ENCODE data around the gene CCDC70.
"Not testable (repeated sequence)": the region's sequence is repeated elsewhere in the genome, so short reads cannot be mapped to it uniquely, and the experiment has no call there.

The CCDC70 gene

DNA sequence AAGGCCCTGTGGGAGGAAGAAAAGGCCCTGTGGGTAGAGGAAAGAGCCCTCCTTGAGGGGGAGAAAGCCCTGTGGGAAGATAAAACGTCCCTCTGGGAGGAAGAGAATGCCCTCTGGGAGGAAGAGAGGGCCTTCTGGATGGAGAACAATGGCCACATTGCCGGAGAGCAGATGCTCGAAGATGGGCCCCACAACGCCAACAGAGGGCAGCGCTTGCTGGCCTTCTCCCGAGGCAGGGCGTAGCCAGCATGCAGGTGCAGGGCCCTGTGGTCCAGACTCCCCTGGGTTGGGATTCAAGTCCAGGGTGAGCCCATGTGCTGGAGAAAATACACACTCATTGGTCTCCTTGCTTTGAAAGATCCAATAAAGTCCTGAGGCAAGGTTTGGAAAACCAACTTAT lies 4.1 kb downstream of the CCDC70 start:
- no peak for DNase-seq

DNA sequence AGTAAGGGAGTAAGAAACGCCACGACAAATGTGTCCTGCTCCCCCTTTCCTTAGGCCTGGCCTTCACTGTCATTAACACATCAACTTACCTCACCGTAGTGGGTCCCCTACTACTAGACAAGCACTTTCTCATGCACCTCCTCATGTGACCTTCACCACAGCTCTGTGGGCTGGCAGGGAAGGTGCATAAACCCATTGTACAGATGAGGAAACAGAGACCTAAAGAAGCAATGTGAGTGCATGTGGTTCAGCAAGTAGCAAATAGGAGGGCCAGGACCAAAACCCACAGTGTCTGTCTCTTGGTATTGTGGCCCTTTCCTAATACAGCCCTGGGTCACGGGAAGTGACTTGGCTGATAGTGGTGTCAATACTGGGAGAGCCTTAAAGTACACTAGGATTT lies 5.3 kb downstream of the CCDC70 start:
- no peak for DNase-seq

DNA sequence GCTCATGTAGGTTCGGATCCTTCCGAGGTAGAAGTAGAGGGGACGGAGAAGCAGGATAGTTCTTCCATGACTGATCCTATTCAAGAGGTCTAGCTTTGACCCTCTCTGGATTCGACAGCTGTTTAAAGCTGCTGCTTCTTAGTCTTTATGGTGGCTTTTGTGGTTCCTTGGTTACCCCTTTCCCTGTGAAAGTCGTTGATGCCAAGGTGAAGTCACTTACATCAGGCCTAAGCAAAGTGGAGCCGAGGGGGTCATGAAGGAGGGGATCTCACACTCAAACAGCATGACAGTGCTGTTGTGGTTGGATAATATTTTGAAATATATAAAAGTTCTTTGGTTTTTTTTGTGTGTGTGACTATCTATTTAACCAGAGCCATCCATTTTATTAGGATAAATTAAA lies 8.1 kb downstream of the CCDC70 start:
- DNase-seq, result no peak

DNA sequence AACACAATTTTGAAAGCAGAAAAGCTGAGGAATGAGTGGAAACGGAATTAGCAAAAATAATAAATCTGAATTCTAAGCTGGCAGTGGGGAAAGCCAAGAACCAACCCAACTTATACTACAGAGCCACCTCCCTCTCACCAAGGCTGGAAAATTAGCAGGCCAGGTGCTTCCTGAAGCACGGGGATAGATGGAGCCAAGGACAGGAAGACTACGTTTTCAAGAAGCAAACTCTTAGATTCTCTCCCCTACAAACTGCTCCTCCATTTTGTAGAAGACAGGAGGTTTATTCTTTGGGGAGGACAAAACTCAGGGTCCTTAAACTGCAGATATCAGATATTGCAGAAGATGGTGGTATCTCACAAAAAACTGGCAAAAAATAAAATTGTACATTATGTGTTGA lies 8.8 kb downstream of the CCDC70 start:
- DNase-seq, result no peak

DNA sequence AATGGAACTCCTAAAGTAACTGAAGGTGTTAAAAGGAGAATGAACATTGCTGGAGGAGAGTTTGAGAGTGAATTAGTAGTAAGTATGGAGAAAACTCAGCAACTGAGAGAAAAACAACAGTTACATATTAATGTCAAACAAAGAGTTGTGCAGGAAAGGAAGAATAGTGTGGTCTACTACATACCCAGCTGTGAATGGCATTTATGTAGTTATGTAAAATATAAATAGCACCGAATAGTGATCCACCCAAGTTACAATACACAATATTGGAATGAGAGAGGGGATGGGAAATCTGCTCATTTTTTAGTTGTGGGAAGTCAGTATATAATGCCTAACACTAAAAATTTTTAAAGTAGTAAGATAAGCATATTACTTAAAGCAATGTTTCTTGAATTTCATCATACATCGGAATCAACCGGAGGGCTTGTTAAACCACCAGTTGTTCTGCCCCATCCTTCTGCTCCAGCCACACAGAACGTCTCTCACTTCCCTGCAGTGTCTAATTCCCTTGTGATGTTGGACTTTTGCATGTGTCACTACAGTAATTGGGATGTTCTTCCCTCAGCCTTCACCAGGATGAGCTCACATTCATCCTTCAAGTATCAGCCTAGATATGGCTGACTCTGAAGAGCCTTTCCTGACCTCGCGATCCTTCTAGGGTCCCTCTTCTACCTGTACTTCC lies 11.5 kb downstream of the CCDC70 start:
- no peak for DNase-seq

DNA sequence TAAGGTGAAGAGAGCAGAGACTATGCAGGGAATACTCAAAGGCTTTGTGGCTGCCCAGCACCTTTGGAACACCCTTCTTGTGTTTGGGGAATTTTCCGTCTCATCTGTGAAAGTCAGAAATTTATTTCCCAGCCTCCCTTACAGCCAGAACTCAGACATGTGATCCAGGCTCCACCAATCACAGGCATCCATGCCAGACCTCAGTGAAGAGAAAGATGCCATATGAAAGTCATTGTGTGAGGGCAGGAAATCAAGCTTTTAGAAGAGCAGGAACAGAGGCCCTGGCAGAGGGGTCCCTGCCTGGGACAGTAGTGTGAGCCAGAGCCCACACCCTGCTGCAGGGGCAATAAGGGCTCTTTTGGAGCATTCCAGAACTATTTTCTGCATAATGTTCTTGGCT lies 12.1 kb downstream of the CCDC70 start:
- DNase-seq, result no peak

DNA sequence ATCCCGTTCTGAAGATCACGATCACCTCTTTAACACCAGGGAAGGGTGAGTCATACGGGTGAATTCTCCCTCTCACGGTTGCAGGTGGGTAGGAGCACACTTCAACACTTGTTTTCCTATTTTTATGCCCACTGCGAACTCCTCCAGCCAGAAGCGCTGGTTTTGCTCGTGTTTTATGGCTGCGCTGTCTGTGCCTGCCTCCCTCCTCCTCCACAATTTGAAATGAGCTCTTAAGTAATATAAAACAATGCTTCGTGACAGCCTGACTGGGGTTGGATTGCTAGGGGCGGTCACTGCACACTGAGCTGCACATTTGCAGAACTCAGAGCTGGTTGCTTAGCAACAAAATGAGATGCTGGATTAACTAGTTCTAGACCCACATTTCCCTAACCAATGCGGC lies 12.9 kb downstream of the CCDC70 start:
- DNase-seq, result no peak

DNA sequence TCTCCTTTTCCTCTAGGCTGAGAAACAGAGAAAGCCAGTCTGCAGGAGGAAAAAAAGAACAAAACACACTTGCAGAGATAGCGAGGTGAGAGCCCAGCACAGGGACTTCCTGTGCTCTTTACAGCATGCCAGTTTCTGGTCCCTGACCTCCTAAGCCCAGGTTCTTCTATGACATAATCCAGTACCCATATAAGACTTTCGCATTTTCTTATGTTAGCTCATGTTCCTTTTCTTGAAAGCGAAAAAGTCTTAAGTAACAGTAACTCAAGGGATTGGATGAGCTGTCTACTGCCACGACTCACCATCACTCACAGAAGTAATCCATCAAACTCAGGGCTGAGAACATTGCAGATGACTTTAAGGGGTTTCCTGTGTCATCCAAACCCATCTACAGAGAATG lies 17.4 kb downstream of the CCDC70 start:
- DNase-seq, result no peak

DNA sequence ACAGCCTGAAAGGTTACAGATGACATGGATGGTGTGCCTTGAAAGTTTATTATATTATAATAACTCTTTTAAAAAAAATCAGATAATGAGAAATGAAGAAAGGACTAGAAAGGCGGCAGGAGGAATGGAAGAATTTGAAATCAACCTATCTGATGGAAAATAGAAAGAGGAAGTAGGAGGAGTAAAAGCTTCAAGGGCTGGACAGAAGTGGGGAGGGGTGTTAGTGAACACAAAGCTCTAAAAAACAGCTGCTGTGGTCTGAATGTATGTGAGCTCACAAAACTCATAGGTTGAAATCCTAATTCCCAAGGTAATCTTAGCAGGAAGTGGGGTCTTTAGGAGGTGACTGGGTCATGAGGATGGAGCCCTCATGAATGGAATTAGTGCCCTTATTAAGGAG lies 19.5 kb downstream of the CCDC70 start:
- DNase-seq, result no peak

DNA sequence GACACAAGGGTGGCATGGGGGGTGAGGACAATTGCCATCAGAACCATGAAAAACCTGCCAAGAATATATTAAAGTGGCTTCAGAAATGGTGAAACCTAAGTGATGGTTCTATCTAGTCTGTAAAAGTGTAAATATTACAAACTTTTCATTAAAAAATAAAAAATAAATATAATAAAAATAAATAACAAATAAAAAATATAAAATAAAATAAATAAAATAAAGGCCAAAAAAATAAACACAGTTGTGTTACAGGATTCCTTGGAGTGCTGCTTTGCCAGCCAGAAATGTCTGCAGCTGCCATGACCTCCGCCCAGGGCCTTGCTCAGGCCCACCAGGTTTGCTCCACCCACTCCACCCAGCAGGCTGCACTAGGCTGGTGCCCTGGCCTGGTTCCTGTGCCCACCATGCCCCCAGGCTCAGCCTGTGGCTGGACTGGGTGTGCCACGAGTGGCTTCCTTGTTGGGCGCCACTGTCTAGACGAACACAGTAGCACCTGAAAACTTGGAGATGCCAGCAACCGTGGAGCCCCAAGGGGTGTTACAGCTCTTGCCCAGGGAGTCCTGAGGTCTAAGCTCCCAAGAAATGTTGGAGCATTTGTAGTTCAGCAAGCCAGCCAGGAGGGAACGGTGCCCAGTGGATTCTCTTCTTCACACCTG lies 20.9 kb downstream of the CCDC70 start:
- DNase-seq, result no peak

DNA sequence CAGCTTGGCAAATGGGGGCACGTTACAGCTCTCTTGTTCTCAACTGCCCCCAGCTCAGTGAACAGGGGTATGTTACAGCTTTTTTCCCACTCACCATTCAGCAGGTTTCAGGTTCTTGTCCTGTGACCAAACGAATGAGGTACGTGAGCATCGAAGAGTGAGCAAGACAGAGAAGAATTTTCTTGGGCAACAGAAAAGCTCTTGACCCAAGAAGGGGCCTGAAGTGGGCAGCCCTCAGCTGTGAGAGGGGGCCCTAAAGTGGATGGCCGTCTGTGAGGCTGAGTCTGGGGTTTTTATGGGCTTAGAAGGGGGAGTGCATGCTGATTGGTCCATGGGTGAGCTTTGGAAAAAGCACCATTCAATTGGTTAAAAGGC lies 21.4 kb downstream of the CCDC70 start:
- DNase-seq, result no peak

DNA sequence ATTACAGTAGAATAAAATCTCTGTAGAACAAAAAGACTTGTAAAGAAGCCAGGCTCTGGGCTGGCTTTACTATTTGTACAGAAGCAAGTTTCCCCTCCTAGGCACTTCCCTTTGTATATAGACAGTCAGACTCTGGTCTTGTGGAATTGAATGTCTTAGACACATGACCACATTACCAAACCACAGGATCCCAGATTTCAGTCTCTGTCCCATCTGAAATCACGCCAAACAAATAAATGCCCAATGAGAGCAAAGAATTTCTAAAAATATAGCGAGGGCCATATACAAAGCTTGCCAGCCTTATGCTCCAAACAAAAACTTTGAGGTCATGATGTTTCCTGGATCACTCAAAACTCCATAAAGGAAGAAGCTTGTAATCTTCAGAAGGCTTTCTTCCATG lies 23.9 kb downstream of the CCDC70 start:
- no peak for DNase-seq

DNA sequence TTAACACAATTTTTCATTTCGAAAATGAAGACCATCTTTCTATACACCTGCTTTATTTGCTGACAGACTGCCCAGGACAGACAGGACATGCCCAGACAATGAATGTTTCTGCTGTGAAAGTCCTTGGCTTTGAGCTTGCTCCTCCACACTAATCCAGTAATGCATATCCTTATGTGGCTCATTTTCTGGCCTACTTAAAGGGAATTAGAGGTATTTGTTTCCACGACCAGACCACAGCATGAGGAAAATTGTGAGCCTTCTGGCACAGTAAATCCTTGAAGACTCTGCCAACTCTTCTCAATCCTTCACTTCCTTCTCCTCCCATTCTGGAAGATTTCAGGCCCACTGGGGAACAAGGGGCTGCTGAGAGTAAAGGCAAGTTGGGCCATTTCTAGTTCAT lies 25.7 kb downstream of the CCDC70 start:
- no peak for DNase-seq

DNA sequence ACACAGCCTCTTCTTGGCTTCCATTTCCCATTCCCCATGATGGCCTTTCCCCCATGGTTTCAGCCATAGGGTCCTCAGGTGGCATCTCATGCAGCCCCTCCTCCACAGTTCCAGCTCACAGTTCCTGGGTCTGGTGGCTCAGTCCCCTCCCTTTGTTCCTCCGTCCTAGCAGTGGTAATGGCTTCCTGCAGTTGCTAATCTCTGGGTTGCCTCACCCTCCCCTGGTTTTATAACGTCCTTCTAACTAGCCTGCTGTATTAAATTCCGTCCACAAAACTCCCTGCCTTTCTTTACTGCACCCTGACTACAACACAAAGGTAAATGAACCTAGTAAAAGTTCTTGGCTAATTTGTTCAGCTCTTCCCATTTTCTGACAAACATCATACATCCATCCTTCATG lies 30.9 kb downstream of the CCDC70 start:
- no peak for DNase-seq

DNA sequence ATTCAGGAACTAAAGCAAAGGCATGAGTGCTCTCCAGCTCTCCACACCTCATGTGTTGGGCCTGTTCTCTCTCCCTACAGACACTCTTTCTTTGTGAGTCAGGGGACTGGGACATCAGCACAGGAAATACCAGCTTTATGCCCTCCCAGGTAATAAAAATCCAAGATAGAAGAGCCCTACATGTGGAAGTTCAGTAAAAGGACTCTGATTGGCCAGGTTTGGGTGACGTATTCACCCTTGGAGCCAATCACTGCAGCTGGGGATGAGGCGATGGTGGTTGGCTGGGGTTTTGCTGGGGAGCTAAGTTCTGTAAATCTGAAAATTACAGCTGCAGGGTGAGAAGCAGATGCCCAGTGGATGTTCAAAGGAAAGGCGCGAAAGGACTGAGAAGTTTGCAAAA lies 32.5 kb downstream of the CCDC70 start:
- no peak for DNase-seq

DNA sequence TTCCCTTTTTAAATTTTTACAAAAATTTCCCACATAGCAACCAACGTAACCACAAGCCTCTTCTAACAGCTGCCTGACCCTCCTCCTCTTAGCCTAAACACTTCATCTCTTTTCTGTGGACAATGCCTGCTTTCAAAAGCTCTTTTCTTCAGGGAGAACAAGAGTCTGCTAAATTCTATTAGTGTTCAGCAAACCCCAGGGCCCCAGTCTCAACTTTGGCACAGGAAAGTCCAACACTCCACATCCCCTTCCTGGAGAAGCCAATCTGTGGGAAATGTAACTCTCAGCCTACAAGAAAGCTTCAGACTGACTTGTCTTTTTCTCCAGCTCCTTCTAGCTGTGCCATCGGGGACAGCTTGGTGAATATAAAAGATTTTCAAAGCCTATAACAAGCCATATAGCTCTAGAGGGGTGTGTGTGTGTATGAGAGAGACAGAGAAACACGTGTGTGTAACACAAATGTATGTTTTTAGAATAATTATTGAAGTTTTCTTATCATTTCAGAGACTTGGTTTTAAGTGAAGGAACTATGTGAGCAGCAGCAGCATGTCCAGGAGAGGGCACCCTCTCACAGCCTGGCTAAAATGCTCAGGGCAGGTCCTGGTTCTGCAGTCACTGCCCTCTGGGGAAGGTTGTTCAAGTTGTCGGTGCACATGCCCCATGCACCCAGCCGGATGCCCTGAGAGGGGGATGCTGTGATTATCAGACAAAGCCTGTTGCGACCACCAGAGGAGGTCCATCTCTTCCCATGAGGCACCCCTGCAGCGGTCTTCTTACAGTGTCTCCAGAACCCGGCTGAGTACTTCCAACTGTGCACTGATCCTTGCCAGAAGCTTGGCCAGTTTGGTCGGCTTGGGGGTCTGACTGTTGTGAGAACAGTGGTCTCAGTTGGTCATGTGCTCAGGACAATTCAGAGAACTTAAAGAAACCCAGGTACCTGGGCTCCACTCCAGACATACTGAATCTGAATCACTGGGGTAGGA lies 34.4 kb downstream of the CCDC70 start:
- DNase-seq, result peak; percentile 51

DNA sequence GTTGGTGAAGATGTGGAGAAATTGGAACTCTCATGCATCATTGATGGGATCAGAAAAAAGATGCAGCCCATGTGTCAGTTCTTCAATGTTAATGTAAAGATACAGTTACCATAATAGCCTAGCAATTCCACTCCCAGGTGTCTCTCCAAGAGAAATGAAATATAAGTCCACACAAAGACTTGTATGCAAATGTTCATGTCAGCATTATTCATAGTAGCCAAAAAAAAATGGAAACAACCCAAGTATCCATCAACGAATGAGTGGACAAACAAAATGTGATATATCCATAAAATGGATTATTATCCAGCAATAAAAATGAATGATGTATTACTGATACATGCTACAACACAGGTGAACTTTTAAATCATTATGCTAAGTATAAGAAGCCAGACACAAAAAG lies 38.7 kb downstream of the CCDC70 start:
- no peak for DNase-seq

DNA sequence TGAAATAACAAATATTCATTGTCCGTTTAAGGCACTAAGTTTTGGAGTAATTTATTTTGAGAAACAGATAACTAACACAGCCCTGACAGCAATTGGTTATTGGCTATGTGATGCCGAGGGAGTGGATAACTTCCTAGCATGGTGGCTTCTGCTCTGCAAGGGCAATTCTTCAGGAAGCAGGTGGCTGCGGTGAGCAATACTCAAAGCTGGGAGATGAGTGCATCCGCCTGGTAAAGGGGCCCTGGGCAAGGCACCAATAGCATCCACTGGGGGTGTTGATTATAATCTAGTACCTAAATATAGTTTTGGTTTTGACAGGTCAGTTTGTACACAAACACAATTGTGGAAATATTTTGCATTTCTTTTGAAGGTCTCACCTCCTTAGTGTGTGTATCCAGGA lies 41.0 kb downstream of the CCDC70 start:
- no peak for DNase-seq

DNA sequence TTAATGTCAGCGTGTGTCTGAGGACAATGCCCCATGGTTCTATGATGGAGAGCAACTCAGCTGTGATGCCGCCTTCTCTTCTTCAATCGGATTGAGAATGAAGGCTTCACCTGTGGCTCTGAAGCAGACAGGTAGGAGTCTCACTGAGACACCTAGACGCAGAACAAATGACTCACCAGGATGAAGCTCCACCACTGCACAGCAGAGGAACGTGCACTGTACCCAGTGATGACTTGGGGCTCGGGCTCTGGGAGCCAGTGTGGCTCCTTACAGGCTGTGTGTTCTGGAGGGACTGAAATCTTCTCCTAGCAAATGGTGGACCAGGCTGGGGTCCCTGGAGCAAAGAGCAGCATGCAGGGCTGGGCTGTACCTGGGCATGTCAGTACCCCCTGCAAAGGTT lies 44.0 kb downstream of the CCDC70 start:
- no peak for DNase-seq

DNA sequence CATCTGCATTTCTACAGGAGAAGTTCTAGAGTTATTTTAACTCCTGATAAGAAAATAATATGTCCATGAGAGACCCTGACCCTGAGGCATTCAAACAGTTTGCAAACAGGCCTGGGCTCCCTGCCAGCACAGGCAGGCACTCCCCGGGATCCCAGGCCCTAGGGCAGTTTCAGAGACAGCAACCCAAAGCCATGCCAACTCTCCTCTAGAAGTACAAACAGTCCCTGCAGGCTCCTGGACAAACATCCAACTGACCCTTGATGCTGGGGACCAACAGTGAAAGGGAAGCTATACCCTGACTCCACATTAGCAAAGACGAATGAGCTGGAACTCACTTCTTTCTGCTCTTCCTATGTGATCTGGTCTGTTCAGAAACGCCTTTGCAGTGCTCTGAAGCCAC lies 44.8 kb downstream of the CCDC70 start:
- no peak for DNase-seq

DNA sequence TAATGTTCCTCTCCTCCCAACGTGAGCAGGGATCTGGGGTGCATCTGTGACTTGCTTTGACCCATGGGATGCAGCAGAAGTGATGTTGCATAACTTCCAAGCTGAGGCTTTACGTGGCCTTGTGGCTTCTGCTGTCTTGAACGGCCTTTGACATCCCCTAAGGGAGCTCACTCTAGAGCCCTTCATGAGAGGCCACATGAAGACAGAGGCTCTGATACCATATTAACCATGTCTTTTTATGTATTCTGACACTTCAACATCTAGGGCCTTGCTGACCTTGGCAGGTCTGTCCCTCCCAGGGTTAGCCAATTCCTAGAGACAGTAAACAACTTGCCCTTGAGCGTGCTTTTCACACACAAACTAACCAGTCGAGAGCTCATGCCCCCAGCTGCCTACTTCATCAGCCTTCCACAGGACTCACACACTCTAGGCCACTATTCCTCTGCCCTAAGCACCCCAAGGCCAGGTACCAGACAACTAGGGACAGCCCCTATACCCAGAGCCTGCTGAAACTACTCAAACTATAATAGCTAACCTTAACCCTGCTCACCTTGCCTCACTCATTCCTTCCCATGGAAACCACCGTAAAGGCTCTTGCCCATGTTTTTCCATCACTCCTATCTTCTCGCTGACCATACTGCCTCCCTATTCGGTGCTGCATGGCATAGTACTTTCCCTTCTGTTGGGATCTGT lies 45.4 kb downstream of the CCDC70 start:
- DNase-seq, result no peak

DNA sequence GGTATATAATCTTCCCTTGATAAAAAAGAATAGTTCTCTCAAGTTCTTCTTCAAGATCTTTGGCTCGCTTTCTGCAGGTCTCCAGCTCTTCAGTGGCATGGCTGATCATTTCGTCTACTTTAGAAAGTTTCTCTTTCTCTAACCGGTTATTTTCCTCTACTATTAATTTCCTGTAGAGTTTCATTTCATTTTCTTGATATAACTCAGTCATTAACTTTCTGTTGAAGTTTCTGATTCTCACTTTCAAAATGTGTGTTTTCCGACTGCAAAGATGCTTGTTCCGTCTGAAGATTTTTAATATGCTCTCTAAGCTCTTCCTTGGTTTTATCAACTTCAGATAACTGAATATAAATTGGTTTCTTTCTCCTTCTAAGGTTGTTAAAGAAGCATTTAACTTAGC lies 47.5 kb downstream of the CCDC70 start:
- not testable (repeated sequence) for DNase-seq

DNA sequence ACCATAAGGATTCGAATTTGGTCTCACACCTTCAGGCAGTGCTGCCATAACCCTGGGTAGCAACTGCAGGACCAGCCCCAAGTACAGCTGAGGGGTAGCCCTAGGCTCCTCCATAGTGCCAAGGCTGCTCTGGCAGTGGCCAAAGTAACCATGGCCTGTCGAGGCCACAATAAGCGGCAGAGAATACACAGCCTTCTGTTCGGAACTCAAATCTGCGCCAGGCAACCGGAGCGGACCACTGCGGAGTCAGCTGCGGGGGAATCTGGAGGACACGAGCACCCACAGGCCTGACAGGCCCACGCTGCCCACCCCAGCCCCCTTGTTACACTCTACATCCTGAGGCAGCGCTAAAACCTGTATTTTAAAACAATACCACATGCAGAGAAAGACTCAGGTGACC lies 48.7 kb downstream of the CCDC70 start:
- DNase-seq, result no peak

All from CD4-positive, alpha-beta T cell treated with Interleukin-12 subunit alpha and Interleukin-12 subunit beta, for 1 hour (primary cell).